SK-N-MC (cell line): ENCODE results near the gene AOPEP.

Experiments
- EZH2 ChIP-seq: fragments of 200-600 bp; sonication (generic); IDR thresholded peaks from one replicate; pipeline ENCODE4 v1.6.1; 2017; ENCODE audit warnings: antibody characterized with exemption
- POLR2AphosphoS5 ChIP-seq: IDR thresholded peaks from 2 replicates; pipeline ENCODE4 v1.6.1; 2012; ENCODE audit warnings: mild to moderate bottlenecking, low read depth, low read length, borderline replicate concordance

DNA sequence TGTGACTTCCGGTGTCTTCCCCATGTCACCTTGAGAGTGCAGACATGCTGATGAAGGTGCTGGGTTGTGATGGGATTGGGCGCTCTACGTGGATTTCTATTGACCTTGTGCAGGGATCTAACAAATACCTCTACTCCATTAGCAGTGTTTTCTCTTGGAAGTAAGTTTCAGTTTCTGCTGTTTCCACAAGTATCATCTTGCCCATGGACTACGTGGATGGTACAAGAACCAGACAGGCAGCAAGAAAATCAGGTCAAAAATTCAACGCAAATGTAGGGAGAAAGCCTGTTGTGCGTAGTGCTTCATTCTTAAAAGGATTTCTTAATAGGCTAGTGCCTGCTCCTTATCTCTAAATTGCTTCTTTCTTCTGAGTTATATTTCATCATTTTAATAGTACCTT, 60.8 kb downstream of the AOPEP start:
- no peak for TF ChIP-seq POLR2AphosphoS5
- no peak for TF ChIP-seq EZH2
